ENCODE measurements around the gene INSR.

Gene INSR

GRCh38 chr19:7124782-7125181 lies 169.4 kb downstream of the INSR start (continued):
- TF ChIP-seq ZNF561 (tag by site-specific recombination; IDR thresholded peaks at IDR 0.05; ENCODE audit: borderline replicate concordance) (no peak), ZNF660 (tag by site-specific recombination; IDR thresholded peaks at IDR 0.05) (no peak), ZNF776 (tag by site-specific recombination; IDR thresholded peaks at IDR 0.05; ENCODE audit: borderline replicate concordance) (no peak), ZNF518A (tag by site-specific recombination; conservative IDR thresholded peaks at IDR 0.05; ENCODE audit: low read depth) (no peak)

DNA sequence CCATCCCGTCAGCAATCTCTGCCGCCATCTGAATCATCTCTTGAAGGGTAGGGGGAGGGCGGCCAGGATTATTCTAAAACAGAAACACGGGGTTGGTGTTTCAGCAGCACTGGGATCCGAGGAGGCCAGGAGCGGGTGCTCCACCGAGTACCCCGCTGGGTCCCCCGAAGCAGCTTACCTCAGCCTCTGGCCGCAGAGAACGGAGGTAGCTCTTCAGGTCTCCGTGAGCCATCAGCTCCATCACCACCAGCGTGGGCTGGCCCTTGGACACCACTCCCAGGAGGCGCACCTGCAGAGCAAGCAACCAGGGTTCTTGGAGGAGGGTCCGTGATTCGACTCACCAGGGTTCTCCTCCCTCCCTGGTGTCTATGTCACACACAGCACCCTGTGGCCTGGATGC lies 171.5 kb downstream of the INSR start:
- no peak overlapping the region for H3K27ac ChIP-seq (ENCODE audit: extremely low read depth, low read depth, low read length)
- H3K4me3 ChIP-seq (ENCODE audit: low read depth, low read length): no peak overlapping the region
- H3K4me1 ChIP-seq (ENCODE audit: control insufficient read depth, insufficient read depth, low read length): no peaks in the 10 kb centered on the region
- TF ChIP-seq EGR2 (tag by site-specific recombination; IDR thresholded peaks at IDR 0.05; ENCODE audit: low read depth): no peak
- TF ChIP-seq PRDM6 (tag by site-specific recombination; IDR thresholded peaks at IDR 0.05): no peak
- TF ChIP-seq TCF7L2 (IDR thresholded peaks at IDR 0.05; ENCODE audit: borderline replicate concordance, low read depth, low read length): no peak
- no peak for TF ChIP-seq ZBTB7A (tag by site-specific recombination; IDR thresholded peaks at IDR 0.05; ENCODE audit: low read depth)
- TF ChIP-seq ZNF223 (tag by site-specific recombination; IDR thresholded peaks at IDR 0.05): no peak
- no peak for TF ChIP-seq WT1 (tag by site-specific recombination; IDR thresholded peaks at IDR 0.05)
- no peak for TF ChIP-seq REPIN1 (tag by site-specific recombination; IDR thresholded peaks at IDR 0.05; ENCODE audit: low read depth)
- no peak for TF ChIP-seq ZNF768 (tag by site-specific recombination; IDR thresholded peaks at IDR 0.05)
- no peak for TF ChIP-seq ZNF561 (tag by site-specific recombination; IDR thresholded peaks at IDR 0.05; ENCODE audit: borderline replicate concordance)
- no peak for TF ChIP-seq ZNF501 (tag by site-specific recombination; IDR thresholded peaks at IDR 0.05)
- no peak for TF ChIP-seq ZNF791 (tag by site-specific recombination; IDR thresholded peaks at IDR 0.05)
- TF ChIP-seq PATZ1 (tag by site-specific recombination; IDR thresholded peaks at IDR 0.05): no peak
- TF ChIP-seq ZNF155 (tag by site-specific recombination; IDR thresholded peaks at IDR 0.05): no peak
- TF ChIP-seq ZNF37A (tag by site-specific recombination; IDR thresholded peaks at IDR 0.05): no peak
- TF ChIP-seq ZBTB1 (tag by site-specific recombination; IDR thresholded peaks at IDR 0.05): no peak
- no peak for TF ChIP-seq ZNF677 (tag by site-specific recombination; IDR thresholded peaks at IDR 0.05)
- no peak for TF ChIP-seq ZNF335 (tag by site-specific recombination; conservative IDR thresholded peaks at IDR 0.05)
- TF ChIP-seq, protein P1, sequence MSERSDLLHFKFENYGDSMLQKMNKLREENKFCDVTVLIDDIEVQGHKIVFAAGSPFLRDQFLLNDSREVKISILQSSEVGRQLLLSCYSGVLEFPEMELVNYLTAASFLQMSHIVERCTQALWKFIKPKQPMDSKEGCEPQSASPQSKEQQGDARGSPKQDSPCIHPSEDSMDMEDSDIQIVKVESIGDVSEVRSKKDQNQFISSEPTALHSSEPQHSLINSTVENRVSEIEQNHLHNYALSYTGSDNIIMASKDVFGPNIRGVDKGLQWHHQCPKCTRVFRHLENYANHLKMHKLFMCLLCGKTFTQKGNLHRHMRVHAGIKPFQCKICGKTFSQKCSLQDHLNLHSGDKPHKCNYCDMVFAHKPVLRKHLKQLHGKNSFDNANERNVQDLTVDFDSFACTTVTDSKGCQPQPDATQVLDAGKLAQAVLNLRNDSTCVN (tag by site-specific recombination; optimal IDR thresholded peaks at IDR 0.05): no peak
- TF ChIP-seq ZNF549 (tag by site-specific recombination; IDR thresholded peaks at IDR 0.05): no peak
- TF ChIP-seq ZNF24 (tag by site-specific recombination; IDR thresholded peaks at IDR 0.05): no peak
- POLR2A ChIA-PET: no interaction called here
- H3K36me3 ChIP-seq (ENCODE audit: control insufficient read depth in 2 of 2, insufficient read depth in 1 of 2, low read length in 2 of 2): peaks cover 3 to 66% of the 10 kb centered on the region in 2 experiments; a peak in 2 of 3 replicates
- CTCF ChIA-PET: interaction anchor here (0.6 kb wide), 1 partner anchor 258 kb away, joined by 4 read pairs; no protein-coding TSS in a partner anchor
- no peaks in the 10 kb centered on the region for H3K9me3 ChIP-seq (ENCODE audit: control insufficient read depth, insufficient read depth, low read depth, low read length)
